ENCODE measurements around the gene OR56B4.

DNA sequence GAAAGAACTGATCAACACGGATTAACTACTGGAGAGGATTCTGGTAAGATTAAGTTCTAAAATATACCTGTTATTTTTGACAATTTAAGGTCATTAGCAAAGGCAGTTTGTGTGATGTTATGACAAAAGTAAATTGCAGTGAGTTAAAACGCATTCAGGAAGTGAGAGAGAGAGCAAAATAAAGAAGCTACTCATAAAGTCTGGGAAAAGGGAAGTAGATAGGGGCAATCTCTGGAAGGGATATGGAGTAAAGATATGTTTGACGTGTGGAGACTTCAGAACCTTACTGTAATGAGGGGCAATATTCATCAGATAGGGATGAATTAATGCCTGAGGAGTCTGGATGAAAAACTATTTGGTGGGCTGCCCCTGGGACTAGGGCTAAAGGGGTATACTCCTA lies 16.8 kb downstream of the OR56B4 start:
- TF ChIP-seq CTCF (IDR thresholded peaks at IDR 0.05): no peak
- no peak for TF ChIP-seq POLR2A (IDR thresholded peaks at IDR 0.05)

All from uterus (tissue), 2 donors.